C4-2B (cell line): ENCODE data around the gene SLC35F3.

Experiments
- H3K27ac ChIP-seq: fragments of 450-650 bp; 2 replicates; pipeline ENCODE4 v1.5.1; 2017
- ZFX ChIP-seq: fragments of 450-650 bp; IDR thresholded peaks from 2 replicates; pipeline ENCODE4 v1.6.1; 2017
- TF ChIP-seq, protein P1 (sequence below): fragments of 450-650 bp; conservative IDR thresholded peaks from 2 replicates; pipeline ENCODE4 v1.5.1; 2017; ENCODE audit warnings: mild to moderate bottlenecking

The SLC35F3 gene

DNA sequence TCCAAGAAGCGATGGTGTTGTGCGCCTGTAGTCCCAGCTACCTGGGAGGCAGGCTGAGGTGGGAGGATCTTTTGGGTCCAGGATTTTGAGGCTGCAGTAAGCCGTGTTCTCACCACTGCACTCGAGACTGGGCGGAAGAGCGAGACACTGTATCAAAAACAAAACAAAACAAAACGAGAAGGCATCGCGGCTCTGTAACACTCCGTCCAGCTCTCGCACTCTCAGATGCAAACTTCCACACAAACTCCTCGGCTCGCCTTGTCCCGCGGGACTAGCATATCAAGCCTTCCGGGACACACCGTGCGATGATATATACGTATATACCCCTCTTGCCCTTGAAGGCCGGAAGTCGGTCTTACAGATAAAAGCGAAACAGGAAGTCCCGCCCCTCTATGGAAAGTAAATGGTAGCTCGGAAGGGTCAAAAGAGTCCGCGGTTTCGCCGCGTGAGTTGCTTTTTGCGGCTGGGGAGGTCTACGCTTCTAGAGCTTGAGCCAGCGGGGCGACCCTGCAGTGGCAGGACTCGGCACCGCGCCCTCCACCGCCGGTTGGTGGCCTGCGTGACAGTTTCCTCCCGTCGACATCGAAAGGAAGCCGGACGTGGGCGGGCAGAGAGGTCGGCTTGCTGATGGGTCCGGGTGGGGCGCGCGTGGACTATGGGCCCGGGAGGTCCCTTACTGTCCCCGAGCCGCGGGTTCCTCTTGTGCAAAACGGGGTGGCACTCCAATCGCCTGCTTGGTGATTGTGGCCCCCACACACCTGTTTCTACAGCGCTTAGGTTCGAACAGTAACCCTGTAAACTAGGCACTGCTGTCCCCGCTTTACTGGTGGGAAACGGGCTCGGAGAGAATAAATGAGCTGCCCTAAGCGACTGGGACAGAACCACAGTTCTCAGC is 468.8 kb downstream of the SLC35F3 start, which contains the start of gene COA6:
Gene COA6, plus strand, starts transcription at position 393 of the 895 bp plus-strand sequence. Its CDS starts 11 bp downstream, at position 404.
- H3K27ac ChIP-seq = peak within 1 kb of the TSS; percentile 95
- TF ChIP-seq, protein P1, sequence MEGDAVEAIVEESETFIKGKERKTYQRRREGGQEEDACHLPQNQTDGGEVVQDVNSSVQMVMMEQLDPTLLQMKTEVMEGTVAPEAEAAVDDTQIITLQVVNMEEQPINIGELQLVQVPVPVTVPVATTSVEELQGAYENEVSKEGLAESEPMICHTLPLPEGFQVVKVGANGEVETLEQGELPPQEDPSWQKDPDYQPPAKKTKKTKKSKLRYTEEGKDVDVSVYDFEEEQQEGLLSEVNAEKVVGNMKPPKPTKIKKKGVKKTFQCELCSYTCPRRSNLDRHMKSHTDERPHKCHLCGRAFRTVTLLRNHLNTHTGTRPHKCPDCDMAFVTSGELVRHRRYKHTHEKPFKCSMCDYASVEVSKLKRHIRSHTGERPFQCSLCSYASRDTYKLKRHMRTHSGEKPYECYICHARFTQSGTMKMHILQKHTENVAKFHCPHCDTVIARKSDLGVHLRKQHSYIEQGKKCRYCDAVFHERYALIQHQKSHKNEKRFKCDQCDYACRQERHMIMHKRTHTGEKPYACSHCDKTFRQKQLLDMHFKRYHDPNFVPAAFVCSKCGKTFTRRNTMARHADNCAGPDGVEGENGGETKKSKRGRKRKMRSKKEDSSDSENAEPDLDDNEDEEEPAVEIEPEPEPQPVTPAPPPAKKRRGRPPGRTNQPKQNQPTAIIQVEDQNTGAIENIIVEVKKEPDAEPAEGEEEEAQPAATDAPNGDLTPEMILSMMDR = no peak
- TF ChIP-seq ZFX = no peak

DNA sequence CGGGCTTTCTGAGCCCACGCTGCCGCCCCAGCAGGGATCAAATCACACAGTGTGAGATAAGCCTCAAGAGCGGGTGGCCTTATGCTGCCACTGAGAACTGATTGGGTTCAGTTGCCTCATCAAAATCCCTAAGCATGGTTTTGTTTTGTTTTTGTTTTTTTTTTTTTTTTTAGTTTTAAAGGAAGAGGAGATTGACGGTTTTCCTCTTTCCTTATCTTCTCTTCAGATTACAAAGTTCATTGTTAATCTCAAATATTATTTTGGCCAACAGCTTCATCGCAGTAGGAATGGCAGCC is 469.4 kb downstream of the SLC35F3 start:
- H3K27ac ChIP-seq = peak overlapping the region; percentile 95
- TF ChIP-seq, protein P1 = no peak
- TF ChIP-seq ZFX = no peak
